GM10266 (cell line): ENCODE data around the gene CARNS1.

Experiments used
- DNase-seq: peaks from one replicate; pipeline ENCODE4 v3.0.0; 2012; ENCODE audit errors: extremely low spot score
- TF ChIP-seq, protein P1 (sequence below): IDR thresholded peaks from 2 replicates; pipeline ENCODE4 v1.5.1; 2012; ENCODE audit warnings: mild to moderate bottlenecking, low read depth; ENCODE audit not compliant: control insufficient read depth, insufficient read depth; ENCODE audit errors: missing control alignments

CARNS1 gene

GRCh38 chr11:67368621-67369020, 46.9 kb upstream of the CARNS1 start:
- DNase-seq: no peak
- TF ChIP-seq, protein P1, sequence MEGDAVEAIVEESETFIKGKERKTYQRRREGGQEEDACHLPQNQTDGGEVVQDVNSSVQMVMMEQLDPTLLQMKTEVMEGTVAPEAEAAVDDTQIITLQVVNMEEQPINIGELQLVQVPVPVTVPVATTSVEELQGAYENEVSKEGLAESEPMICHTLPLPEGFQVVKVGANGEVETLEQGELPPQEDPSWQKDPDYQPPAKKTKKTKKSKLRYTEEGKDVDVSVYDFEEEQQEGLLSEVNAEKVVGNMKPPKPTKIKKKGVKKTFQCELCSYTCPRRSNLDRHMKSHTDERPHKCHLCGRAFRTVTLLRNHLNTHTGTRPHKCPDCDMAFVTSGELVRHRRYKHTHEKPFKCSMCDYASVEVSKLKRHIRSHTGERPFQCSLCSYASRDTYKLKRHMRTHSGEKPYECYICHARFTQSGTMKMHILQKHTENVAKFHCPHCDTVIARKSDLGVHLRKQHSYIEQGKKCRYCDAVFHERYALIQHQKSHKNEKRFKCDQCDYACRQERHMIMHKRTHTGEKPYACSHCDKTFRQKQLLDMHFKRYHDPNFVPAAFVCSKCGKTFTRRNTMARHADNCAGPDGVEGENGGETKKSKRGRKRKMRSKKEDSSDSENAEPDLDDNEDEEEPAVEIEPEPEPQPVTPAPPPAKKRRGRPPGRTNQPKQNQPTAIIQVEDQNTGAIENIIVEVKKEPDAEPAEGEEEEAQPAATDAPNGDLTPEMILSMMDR: no peak

DNA sequence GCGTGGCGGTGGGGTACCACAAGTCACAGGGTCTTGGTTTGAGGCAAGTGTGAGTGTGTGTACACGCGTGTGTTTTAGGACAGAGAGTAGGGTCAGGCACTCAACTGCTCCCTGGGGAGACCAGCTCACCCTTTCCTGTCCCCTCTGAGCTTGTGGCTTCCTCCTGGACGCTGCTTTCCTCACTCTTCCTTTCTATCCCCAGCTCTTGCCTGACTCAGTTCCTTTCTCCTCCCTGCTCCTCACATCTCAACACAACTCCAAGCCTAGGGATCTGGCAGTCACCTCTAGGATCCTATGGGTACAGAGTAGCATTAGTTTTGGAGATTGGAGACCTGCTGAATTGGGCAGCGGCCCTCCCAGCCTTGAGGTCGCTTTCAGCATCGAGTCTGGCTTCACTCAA, 46.2 kb upstream of the CARNS1 start:
- TF ChIP-seq, protein P1: no peak
- DNase-seq: no peak

DNA sequence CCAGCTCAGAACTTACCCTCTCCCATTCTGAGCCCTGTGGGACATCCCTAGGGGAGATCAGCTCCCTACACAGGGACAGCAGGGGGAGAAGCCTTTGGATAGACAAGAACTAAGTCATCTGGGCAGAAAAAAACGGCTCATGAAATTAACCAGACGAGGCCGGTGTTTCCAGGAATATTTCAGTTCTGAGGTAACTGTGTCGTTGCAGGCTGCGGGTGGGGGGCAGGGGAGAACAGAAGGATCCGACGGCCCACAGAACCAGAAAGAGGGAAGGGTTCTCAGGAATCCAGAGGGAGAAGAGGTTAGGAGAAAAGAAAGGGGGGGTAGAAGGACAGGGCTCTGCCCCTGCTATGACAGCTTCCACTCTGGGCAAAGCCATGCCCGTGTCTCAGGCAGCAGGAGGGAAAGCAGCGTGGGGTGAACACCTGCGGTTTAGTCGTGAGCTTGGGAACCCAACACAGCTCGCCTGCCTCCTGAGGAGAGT, 45.6 kb upstream of the CARNS1 start:
- TF ChIP-seq, protein P1: no peak

DNA sequence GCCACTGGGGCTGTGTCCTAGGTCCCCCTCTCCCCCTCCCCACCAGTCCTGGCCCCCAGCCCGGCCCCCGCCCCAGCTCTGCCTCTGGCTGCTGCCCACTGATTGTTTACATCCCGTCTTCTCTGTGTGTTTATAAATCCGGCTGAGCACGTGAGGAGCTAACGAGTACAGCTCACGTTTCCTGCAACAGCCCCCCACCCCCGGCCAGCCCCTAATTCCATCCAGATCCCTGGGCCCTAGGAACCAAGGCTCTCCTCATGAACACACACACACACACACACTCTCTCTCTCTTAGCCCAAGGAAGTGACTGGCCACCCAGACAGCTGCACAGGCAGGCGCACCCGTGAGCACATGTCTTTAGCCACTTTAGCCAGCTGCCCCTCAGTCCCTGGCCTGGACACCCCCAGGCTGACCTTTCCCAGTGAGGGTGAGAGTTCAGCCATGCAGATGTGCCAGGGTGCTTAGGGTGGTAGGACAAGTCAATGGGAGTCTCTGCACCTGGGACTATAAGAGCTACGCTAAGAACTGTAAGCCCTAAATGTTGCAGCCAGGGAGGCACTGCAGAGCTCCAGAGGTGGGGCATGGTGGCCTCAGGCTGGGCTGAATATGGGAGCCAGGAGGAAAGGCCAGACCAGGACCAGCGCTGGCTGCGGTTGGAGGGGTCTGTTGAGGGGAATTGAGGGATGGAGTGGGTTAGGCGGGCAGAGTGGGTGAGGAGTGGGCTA, 45.0 kb upstream of the CARNS1 start:
- no peak for DNase-seq
- TF ChIP-seq, protein P1: no peak

More for the DNA sequence above, 45.6 kb upstream of the CARNS1 start:
- DNase-seq: no peak

DNA sequence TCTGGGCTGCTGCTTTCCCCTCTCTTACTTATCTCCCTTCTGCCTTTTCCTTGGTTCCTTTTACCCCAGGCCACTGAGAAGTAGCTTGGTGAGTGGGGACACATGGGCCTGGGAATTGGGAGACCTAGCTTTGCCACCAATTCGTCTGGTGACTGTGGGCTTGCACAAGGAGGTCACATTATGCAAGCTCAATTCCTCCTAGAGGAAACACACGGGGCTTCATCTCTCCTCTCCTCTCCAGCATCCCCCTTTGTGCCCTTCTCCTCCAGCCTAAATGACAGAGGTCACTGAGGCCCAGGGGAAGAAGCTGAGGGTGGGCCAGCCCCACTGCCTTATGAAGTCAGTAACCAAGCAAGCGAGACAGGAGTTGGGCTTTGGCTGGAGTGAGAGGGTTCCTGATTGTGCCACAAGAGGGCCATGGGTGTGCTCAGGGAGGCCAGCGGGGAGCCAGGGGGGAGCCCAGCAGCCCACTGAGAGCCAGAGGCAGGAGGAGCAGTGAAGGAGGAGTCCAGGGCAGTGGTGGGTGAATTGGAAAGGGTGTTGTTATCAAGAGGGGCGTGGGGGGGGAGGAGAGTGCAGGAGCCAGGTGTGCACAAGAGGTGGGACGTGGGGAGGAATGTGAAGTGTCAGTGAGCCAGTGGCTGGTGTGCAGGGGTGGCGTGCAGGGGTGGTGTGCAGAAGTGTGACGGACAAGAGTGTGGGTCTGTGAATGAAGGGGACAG, 44.1 kb upstream of the CARNS1 start:
- DNase-seq: peak; percentile 72
- TF ChIP-seq, protein P1: peak; percentile 45

DNA sequence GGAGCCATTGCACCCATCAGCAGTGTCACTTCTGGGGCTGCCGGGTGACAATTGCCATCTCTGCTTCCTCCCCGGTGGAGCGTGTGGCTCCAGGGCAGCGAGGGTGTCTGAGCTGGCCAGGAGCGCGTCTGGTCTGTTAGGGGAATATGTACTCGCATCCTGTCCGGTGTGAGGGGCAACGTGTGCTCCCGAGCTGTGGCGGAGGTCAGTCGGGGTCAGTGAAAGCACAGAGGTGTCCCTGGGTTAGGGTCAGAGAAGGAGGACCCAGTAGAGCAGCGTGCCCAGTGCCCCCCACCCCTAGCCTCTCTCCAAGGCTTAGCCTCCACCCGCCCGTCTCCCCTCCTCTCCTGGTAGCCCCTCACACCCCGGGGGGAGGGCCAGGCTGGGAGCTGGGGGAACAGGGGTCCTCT, 43.6 kb upstream of the CARNS1 start:
- TF ChIP-seq, protein P1: no peak
- no peak for DNase-seq
